ENCODE data around the gene COL6A5. TPM values are rescaled to one million over a fixed set of nuclear protein-coding genes. Genes with fewer than 3 reads are reported as not detected.

COL6A5 gene
- total and polyA plus RNA-seq, 9 of the 15 experiments (the other 6 are each of a cell fraction or from before 2014, with no cell fraction given): 1.5 to 9.7 (median 5.6) TPM

- no peak for TF ChIP-seq ZNF280B (CRISPR knock-in tag; IDR thresholded peaks at IDR 0.05)
- peak; percentile 34; the same call in 1 of the 2 replicates for TF ChIP-seq HDAC2 (IDR thresholded peaks at IDR 0.05)
- TF ChIP-seq ZNF134 (CRISPR knock-in tag; conservative IDR thresholded peaks at IDR 0.05): no peak
- no peak for TF ChIP-seq ZNF316 (IDR thresholded peaks at IDR 0.05)
- no peak for TF ChIP-seq BRD9 (IDR thresholded peaks at IDR 0.05; ENCODE audit: low read depth, partially characterized antibody)
- TF ChIP-seq JUNB (CRISPR knock-in tag; conservative IDR thresholded peaks at IDR 0.05): no peak
- no peak for TF ChIP-seq PRPF4 (IDR thresholded peaks at IDR 0.05; ENCODE audit: insufficient read depth, low read depth, low read length, poor library complexity, severe bottlenecking)
- no peak for TF ChIP-seq ESRRA (IDR thresholded peaks at IDR 0.05; ENCODE audit: borderline replicate concordance, low read depth)
- TF ChIP-seq GMEB1 (CRISPR knock-in tag; IDR thresholded peaks at IDR 0.05): no peak
- TF ChIP-seq ATF2 (CRISPR knock-in tag; IDR thresholded peaks at IDR 0.05): no peak
- TF ChIP-seq NCOA4 (IDR thresholded peaks at IDR 0.05; ENCODE audit: partially characterized antibody): no peak
- TF ChIP-seq HDAC6 (IDR thresholded peaks at IDR 0.05; ENCODE audit: low read depth, low read length): no peak
- no peak for TF ChIP-seq ATF4 (CRISPR knock-in tag; IDR thresholded peaks at IDR 0.05)
- TF ChIP-seq HOXB6 (CRISPR knock-in tag; IDR thresholded peaks at IDR 0.05; ENCODE audit: borderline replicate concordance): no peak
- TF ChIP-seq RBM15 (IDR thresholded peaks at IDR 0.05; ENCODE audit: insufficient read depth, low read length): no peak
- TF ChIP-seq TARDBP (IDR thresholded peaks at IDR 0.05): no peak
- TF ChIP-seq RUNX1 (IDR thresholded peaks at IDR 0.05; ENCODE audit: low read depth): no peak
- 0 out of 4 replicates have a peak, but pooled peaks of 1 of the 2 experiments have one; percentile 10 for TF ChIP-seq HDAC1 (IDR thresholded peaks at IDR 0.05)
- no peak for TF ChIP-seq SRF (CRISPR knock-in tag; IDR thresholded peaks at IDR 0.05)
- TF ChIP-seq E2F6 (IDR thresholded peaks at IDR 0.05; ENCODE audit: borderline replicate concordance in 1 of 2, extremely low read depth in 1 of 2, insufficient read depth in 1 of 2, insufficient read length in 1 of 2, low read depth in 1 of 2, low read length in 1 of 2, poor library complexity in 1 of 2, severe bottlenecking in 1 of 2): no peak
- no peak for TF ChIP-seq MYNN (IDR thresholded peaks at IDR 0.05)
- no peak for TF ChIP-seq MYNN (CRISPR knock-in tag; IDR thresholded peaks at IDR 0.05)
Observed at GRCh38 chr3:130377960-130378676, 32.6 kb downstream of the COL6A5 start (continued).

Measured in K562 (cell line).